CD14-positive monocyte (primary cell): ENCODE data around the gene BRSK2. TPM values are rescaled to one million over a fixed set of nuclear protein-coding genes. Genes with fewer than 3 reads are reported as not detected.

ENCODE experiments used
- DNase-seq, 3 donors: peaks; one replicate each; pipeline ENCODE4 v3.0.0-alpha.2; 2011 to 2022
- H2AFZ ChIP-seq: 2 replicates; pipeline ENCODE4 v1.6.0; 2012; ENCODE audit warnings: mild to moderate bottlenecking, low read depth, low read length, inconsistent platforms; ENCODE audit not compliant: insufficient read depth, poor library complexity, severe bottlenecking
- H3K27ac ChIP-seq, 2 donors: 1 replicate in 1 of 2; 2 replicates in 1 of 2; pipeline ENCODE4 v1.5.1; 2012 to 2013; ENCODE audit warnings: low read length in 2 of 2, control low read depth in 1 of 2, inconsistent platforms in 1 of 2, low read depth in 1 of 2, mild to moderate bottlenecking in 1 of 2
- H3K27me3 ChIP-seq, 2 donors: one replicate each; pipeline versions ENCODE4 v1.6.0 to v1.6.1; 2011 to 2013; ENCODE audit warnings: low read length in 2 of 2; ENCODE audit not compliant: control insufficient read depth in 2 of 2, insufficient read depth in 2 of 2
- H3K36me3 ChIP-seq, 2 donors: replicated peaks in 1 of 2; 1 replicate in 1 of 2; 2 replicates in 1 of 2; pipeline versions ENCODE4 v1.5.1 to v1.6.1; 2012 to 2013; ENCODE audit warnings: low read length in 2 of 2, control low read depth in 1 of 2, inconsistent platforms in 1 of 2, mild to moderate bottlenecking in 1 of 2; ENCODE audit not compliant: insufficient read depth in 2 of 2, control insufficient read depth in 1 of 2
- H3K4me1 ChIP-seq, 2 donors: 1 replicate in 1 of 2; 2 replicates in 1 of 2; pipeline versions ENCODE4 v1.5.1 to v1.6.1; 2012 to 2013; ENCODE audit warnings: low read length in 2 of 2, control low read depth in 1 of 2, inconsistent platforms in 1 of 2, mild to moderate bottlenecking in 1 of 2, moderate library complexity in 1 of 2; ENCODE audit not compliant: insufficient read depth in 2 of 2, control insufficient read depth in 1 of 2
- H3K4me2 ChIP-seq: replicated peaks from 2 replicates; pipeline ENCODE3; 2012; ENCODE audit warnings: low read length, moderate library complexity, mild to moderate bottlenecking; ENCODE audit not compliant: poor library complexity, severe bottlenecking; ENCODE audit errors: extremely low read depth
- H3K4me3 ChIP-seq, 3 experiments: fragments of 200-600 bp in 1 of 3; sonication (generic) in 1 of 3; replicated peaks in 1 of 3; 1 replicate in 2 of 3; 2 replicates in 1 of 3; pipeline ENCODE4 v1.5.1; 2011 to 2013; ENCODE audit warnings: low read length in 3 of 3, mild to moderate bottlenecking in 3 of 3, control low read depth in 2 of 3, low read depth in 2 of 3, inconsistent platforms in 1 of 3, moderate library complexity in 1 of 3
- H3K79me2 ChIP-seq: 2 replicates; pipeline ENCODE4 v1.6.0; 2012; ENCODE audit warnings: mild to moderate bottlenecking, control low read depth, inconsistent platforms, low read length, moderate library complexity; ENCODE audit not compliant: insufficient read depth
- H3K9ac ChIP-seq: 2 replicates; pipeline ENCODE4 v1.6.0; 2017; ENCODE audit warnings: low read length, mild to moderate bottlenecking; ENCODE audit not compliant: insufficient read depth, poor library complexity, severe bottlenecking
- H3K9me3 ChIP-seq, 2 donors: replicated peaks in 1 of 2; 1 replicate in 1 of 2; 2 replicates in 1 of 2; pipeline versions ENCODE4 v1.5.1 to v1.6.1; 2012 to 2013; ENCODE audit warnings: low read length in 2 of 2, control low read depth in 1 of 2; ENCODE audit not compliant: control insufficient read depth in 1 of 2, insufficient read depth in 1 of 2
- H4K20me1 ChIP-seq: 2 replicates; pipeline ENCODE4 v1.6.0; 2012; ENCODE audit warnings: mild to moderate bottlenecking, low read length, control low read depth, moderate library complexity; ENCODE audit not compliant: insufficient read depth
- H3K27ac Mint-ChIP-seq, 7 donors: one replicate each; pipeline ENCODE4 v1.8.0; 2020; ENCODE audit warnings: mild to moderate bottlenecking in 7 of 7, mixed read lengths in 7 of 7, moderate library complexity in 6 of 7, inconsistent platforms in 2 of 7
- H3K27me3 Mint-ChIP-seq, 3 donors: one replicate each; pipeline ENCODE4 v1.8.0; 2021 to 2022; ENCODE audit warnings: low read depth in 3 of 3, mild to moderate bottlenecking in 3 of 3, mixed read lengths in 3 of 3, moderate library complexity in 3 of 3, inconsistent platforms in 1 of 3
- H3K36me3 Mint-ChIP-seq, 2 donors: one replicate each; pipeline ENCODE4 v1.8.0; 2020; ENCODE audit warnings: mixed read lengths in 2 of 2, inconsistent platforms in 1 of 2, mild to moderate bottlenecking in 1 of 2
- H3K4me1 Mint-ChIP-seq: one replicate; pipeline ENCODE4 v1.8.0; 2020; ENCODE audit warnings: mild to moderate bottlenecking, mixed read lengths
- H3K4me3 Mint-ChIP-seq, 2 donors: one replicate each; pipeline ENCODE4 v1.8.0; 2020; ENCODE audit warnings: mild to moderate bottlenecking in 2 of 2, mixed read lengths in 2 of 2, moderate library complexity in 1 of 2
- H3K9me3 Mint-ChIP-seq, 7 donors: one replicate each; pipeline ENCODE4 v1.8.0; 2020 to 2022; ENCODE audit warnings: mixed read lengths in 7 of 7, mild to moderate bottlenecking in 6 of 7, moderate library complexity in 6 of 7, inconsistent platforms in 2 of 7
- WGBS: methylation state at CpG from one replicate; pipeline ENCODE4 v1.1.5; 2013; ENCODE audit warnings: missing lambda C conversion rate; ENCODE audit not compliant: insufficient coverage; 5-methylcytosine and 5-hydroxymethylcytosine counted together
- intact Hi-C, 2 donors: fragments of 100-400 bp; cut with micrococcal nuclease; formaldehyde crosslinking; loops; one replicate each; pipeline versions ENCODE4 v1.15.0 to v1.15.1; 2023
- polyA plus RNA-seq, 3 donors: library from polyadenylated mRNA; depleted of rRNA in 1 of 3; unstranded in 2 of 3; stranded (reverse) in 1 of 3; fragments of 300-500 nt in 2 of 3; fragments of >200 nt in 1 of 3; fragmentation: Illumina TruSeq in 2 of 3; gene quantifications; 1 replicate in 2 of 3; 2 replicates in 1 of 3; pipeline ENCODE4 v1.2.3, GENCODE V29; 2012 to 2021
- TF ChIP-seq, protein P1 (sequence below): fragments of 200-600 bp; IDR thresholded peaks from one replicate; pipeline ENCODE4 v1.8.0; 2022; ENCODE audit warnings: antibody characterized with exemption, mild to moderate bottlenecking

BRSK2 gene
- polyA plus RNA-seq, 3 donors = 0.13 TPM; not detected in 2

DNA sequence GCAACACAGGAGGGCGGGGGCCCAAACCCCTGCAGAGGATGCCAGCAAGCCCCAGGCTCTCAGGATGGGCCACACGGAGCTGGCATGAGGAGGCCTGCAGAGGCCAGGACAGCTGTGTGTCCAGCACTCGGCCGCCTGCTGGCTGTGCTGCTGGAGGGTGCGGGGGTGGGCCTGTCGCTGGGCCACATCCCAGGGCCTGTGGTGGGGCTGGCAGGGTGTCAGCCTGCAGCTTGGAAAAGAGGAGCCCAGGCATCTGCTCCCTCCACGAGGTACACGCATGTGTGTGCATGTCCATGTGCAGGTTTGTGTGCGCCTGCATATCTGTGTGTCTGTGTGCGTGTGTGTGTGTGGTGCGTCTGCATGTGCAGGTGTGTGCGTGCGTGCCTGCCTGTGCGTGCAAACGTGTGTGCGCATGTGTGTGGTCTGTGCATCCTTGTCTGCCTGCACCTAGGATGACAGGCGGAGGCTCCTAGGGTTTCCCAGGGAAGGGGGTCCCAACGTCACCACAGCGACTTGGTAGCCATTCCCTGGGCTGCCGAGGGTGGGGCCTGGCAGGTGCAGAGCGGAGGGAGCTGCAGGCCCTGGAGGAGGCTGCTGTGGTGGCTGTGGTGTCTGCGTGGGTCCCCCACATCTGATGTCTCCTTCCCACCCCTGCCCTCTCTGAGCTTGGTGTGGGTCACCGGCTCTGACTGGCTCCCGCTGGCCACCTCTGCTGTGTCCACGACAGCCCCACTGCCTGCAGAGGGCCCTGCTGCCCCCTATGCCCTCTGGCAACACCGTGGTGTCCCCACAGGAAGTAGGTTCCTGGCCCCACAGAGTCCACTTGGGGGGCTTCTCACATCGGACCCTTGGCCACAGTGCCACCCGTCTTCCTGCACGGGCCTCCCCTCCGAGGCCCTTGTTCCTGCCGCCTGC is 17.1 kb downstream of the BRSK2 start:
- Histone ChIP-seq H3K4me3 (no peak overlapping the region), H3K79me2 (no peaks in the 10 kb centered on the region), H3K27ac (no peak overlapping the region), H3K9ac (no peak overlapping the region), H4K20me1 (no peaks in the 10 kb centered on the region), H3K9me3 (peaks cover 0 to 7% of the 10 kb centered on the region in 2 donors), H3K36me3 (no peaks in the 10 kb centered on the region), H3K4me1 (no peaks in the 10 kb centered on the region), H3K4me2 (no peak overlapping the region), H2AFZ (no peak overlapping the region), H3K27me3 (no peaks in the 10 kb centered on the region)
- 86% methylated on average over 26 of the region's 31 CpGs for WGBS
- Mint-ChIP-seq H3K27me3 (peaks cover 6 to 8% (median 6%) of the 10 kb centered on the region in 3 donors), H3K9me3 (peaks cover 0 to 3% (median 0%) of the 10 kb centered on the region in 7 donors), H3K4me1 (no peaks in the 10 kb centered on the region), H3K4me3 (no peak overlapping the region), H3K36me3 (no peaks in the 10 kb centered on the region), H3K27ac (no peak overlapping the region)
- DNase-seq = no peak
- TF ChIP-seq, protein P1, sequence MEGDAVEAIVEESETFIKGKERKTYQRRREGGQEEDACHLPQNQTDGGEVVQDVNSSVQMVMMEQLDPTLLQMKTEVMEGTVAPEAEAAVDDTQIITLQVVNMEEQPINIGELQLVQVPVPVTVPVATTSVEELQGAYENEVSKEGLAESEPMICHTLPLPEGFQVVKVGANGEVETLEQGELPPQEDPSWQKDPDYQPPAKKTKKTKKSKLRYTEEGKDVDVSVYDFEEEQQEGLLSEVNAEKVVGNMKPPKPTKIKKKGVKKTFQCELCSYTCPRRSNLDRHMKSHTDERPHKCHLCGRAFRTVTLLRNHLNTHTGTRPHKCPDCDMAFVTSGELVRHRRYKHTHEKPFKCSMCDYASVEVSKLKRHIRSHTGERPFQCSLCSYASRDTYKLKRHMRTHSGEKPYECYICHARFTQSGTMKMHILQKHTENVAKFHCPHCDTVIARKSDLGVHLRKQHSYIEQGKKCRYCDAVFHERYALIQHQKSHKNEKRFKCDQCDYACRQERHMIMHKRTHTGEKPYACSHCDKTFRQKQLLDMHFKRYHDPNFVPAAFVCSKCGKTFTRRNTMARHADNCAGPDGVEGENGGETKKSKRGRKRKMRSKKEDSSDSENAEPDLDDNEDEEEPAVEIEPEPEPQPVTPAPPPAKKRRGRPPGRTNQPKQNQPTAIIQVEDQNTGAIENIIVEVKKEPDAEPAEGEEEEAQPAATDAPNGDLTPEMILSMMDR = no peak
- intact Hi-C loops = no loop called here

DNA sequence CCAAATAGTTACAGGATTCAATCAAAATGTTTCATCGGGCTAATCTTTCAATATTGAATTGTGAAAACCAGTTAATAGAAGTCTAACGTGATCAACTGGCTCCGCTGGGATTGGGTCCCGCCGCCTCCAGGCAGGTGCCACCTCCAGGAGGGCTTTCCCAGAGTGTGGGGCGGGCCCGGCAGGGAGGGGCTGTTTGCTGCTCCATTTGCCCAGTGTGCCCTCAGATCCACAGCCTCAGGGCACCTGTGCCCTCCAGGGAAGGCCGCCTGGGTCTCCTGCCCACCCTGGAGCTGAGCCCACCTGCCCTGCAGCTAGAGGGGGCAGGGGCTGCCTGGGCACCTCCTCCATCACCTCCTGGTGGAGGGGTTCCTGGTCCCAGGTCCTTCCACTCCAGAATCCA is 17.9 kb downstream of the BRSK2 start:
- Mint-ChIP-seq H3K36me3 (no peaks in the 10 kb centered on the region), H3K4me3 (no peak overlapping the region), H3K27ac (no peak overlapping the region), H3K9me3 (peaks cover 0 to 6% (median 2%) of the 10 kb centered on the region in 7 donors), H3K4me1 (no peaks in the 10 kb centered on the region), H3K27me3 (peaks cover 5 to 8% (median 6%) of the 10 kb centered on the region in 3 donors)
- Histone ChIP-seq H3K4me1 (no peaks in the 10 kb centered on the region), H3K36me3 (no peaks in the 10 kb centered on the region), H3K27ac (no peak overlapping the region), H3K79me2 (no peaks in the 10 kb centered on the region), H2AFZ (no peak overlapping the region), H3K9ac (no peak overlapping the region), H3K4me3 (no peak overlapping the region), H4K20me1 (no peaks in the 10 kb centered on the region), H3K27me3 (no peaks in the 10 kb centered on the region), H3K4me2 (no peak overlapping the region), H3K9me3 (peaks cover 0 to 11% of the 10 kb centered on the region in 2 donors)
- intact Hi-C loops = no loop called here
- TF ChIP-seq, protein P1 = no peak
- DNase-seq = no peak
- 89% methylated on average over 7 of the region's 8 CpGs for WGBS
